ENCODE data around the gene DOCK6. TPM values are rescaled to one million over a fixed set of nuclear protein-coding genes. Genes with fewer than 3 reads are reported as not detected.
A peak's percentile ranks its signal among the peaks of the same experiment; 100 is the strongest.

Gene DOCK6
- total and polyA plus RNA-seq, 2 of the 13 experiments (the other 11 are each of a cell fraction or from before 2014, with no cell fraction given): 5.4 to 38.1 TPM

GRCh38 chr19:11236324-11237301 is 25.7 kb downstream of the DOCK6 start (continued):
- TF ChIP-seq ZSCAN22 (CRISPR knock-in tag; IDR thresholded peaks at IDR 0.05) (no peak), ZNF891 (CRISPR knock-in tag; IDR thresholded peaks at IDR 0.05) (no peak; the same call in 1 of the 2 replicates), CREBL2 (CRISPR knock-in tag; IDR thresholded peaks at IDR 0.05; ENCODE audit: borderline replicate concordance) (no peak), TOPORS (CRISPR knock-in tag; IDR thresholded peaks at IDR 0.05) (no peak), HOXA3 (CRISPR knock-in tag; IDR thresholded peaks at IDR 0.05) (peak; percentile 77; the same call in 1 of the 2 replicates), MEF2D (CRISPR knock-in tag; IDR thresholded peaks at IDR 0.05) (no peak), ZNF574 (CRISPR knock-in tag; IDR thresholded peaks at IDR 0.05) (peak; percentile 69), HMG20B (CRISPR knock-in tag; conservative IDR thresholded peaks at IDR 0.05) (no peak; the same call in 1 of the 2 replicates), MLLT10 (CRISPR knock-in tag; IDR thresholded peaks at IDR 0.05) (no peak), MXD3 (CRISPR knock-in tag; IDR thresholded peaks at IDR 0.05) (peak; percentile 16; the same call in 1 of the 2 replicates), SMARCE1 (IDR thresholded peaks at IDR 0.05; ENCODE audit: borderline replicate concordance) (no peak), ZNF337 (CRISPR knock-in tag; IDR thresholded peaks at IDR 0.05; ENCODE audit: borderline replicate concordance, low read depth) (peak; percentile 97; the same call in 1 of the 2 replicates), YEATS2 (CRISPR knock-in tag; IDR thresholded peaks at IDR 0.05; ENCODE audit: borderline replicate concordance) (peak; percentile 55; the same call in 1 of the 2 replicates), GLMP (CRISPR knock-in tag; IDR thresholded peaks at IDR 0.05; ENCODE audit: borderline replicate concordance) (no peak), ZNF335 (CRISPR knock-in tag; IDR thresholded peaks at IDR 0.05) (no peak), DBP (CRISPR knock-in tag; IDR thresholded peaks at IDR 0.05; ENCODE audit: not compliant biosample characterization) (peak; percentile 1), ZMAT5 (CRISPR knock-in tag; IDR thresholded peaks at IDR 0.05; ENCODE audit: borderline replicate concordance, low read depth) (no peak), ZNF263 (CRISPR knock-in tag; IDR thresholded peaks at IDR 0.05) (no peak)

Measured in HepG2 (cell line).